Heart left ventricle (tissue), 16 donors: ENCODE measurements around the gene PCDH8. TPM values are rescaled to one million over a fixed set of nuclear protein-coding genes. Genes with fewer than 3 reads are reported as not detected.

Source experiments
- ATAC-seq, 4 donors: fragments of 200-7000 bp; cut with Tn5 transposase; one replicate each; pipeline ENCODE4 v1.9.1; 2020 to 2022; ENCODE audit warnings: moderate library complexity in 4 of 4, mild to moderate bottlenecking in 3 of 4, moderate number of reproducible peaks in 1 of 4
- DNase-seq, 5 donors: peaks; one replicate each; pipeline ENCODE4 v3.0.0-alpha.2; 2020
- H3K27ac ChIP-seq, 12 donors: fragments of 200-600 bp; sonication (generic) in 4 of 12; one replicate each; pipeline versions ENCODE4 v1.5.0 to v1.8.0; 2016 to 2022; ENCODE audit warnings: mild to moderate bottlenecking in 2 of 12
- H3K27me3 ChIP-seq, 9 donors: fragments of 200-600 bp; sonication (generic) in 2 of 9; one replicate each; pipeline versions ENCODE4 v1.5.1 to v1.8.0; 2016 to 2022; ENCODE audit warnings: mild to moderate bottlenecking in 3 of 9
- H3K36me3 ChIP-seq, 9 donors: fragments of 200-600 bp; sonication (generic) in 2 of 9; one replicate each; pipeline versions ENCODE4 v1.5.0 to v1.8.0; 2018 to 2022; ENCODE audit warnings: mild to moderate bottlenecking in 2 of 9
- H3K4me1 ChIP-seq, 12 donors: fragments of 200-600 bp; sonication (generic) in 4 of 12; one replicate each; pipeline versions ENCODE4 v1.5.0 to v1.8.0; 2016 to 2022; ENCODE audit warnings: mild to moderate bottlenecking in 3 of 12
- H3K4me3 ChIP-seq, 12 donors: fragments of 200-600 bp; sonication (generic) in 4 of 12; one replicate each; pipeline versions ENCODE4 v1.5.0 to v1.8.0; 2017 to 2022; ENCODE audit warnings: mild to moderate bottlenecking in 9 of 12, moderate library complexity in 4 of 12
- H3K9me3 ChIP-seq, 12 donors: fragments of 200-600 bp; sonication (generic) in 4 of 12; one replicate each; pipeline versions ENCODE4 v1.5.0 to v1.8.0; 2016 to 2022; ENCODE audit warnings: mild to moderate bottlenecking in 1 of 12
- POLR2A ChIP-seq, 2 donors: fragments of 450-650 bp; IDR thresholded peaks; one replicate each; pipeline ENCODE4 v1.6.1; 2017; ENCODE audit warnings: antibody characterized with exemption in 2 of 2, mild to moderate bottlenecking in 2 of 2, moderate library complexity in 2 of 2
- WGBS, 4 donors: extraction: QIAGEN DNeasy Blood & Tissue Kit in 2 of 4; methylation state at CpG; one replicate each; pipeline versions ENCODE4 v1.1.5 to v1.1.7; 2013 to 2018; 5-methylcytosine and 5-hydroxymethylcytosine counted together
- intact Hi-C, 10 donors: fragments of 100-400 bp; cut with DNase I; formaldehyde crosslinking; loops; one replicate each; pipeline versions ENCODE4 v1.11.1 to v1.14.2; 2022
- polyA plus RNA-seq, 2 donors: library from polyadenylated mRNA; stranded (reverse); fragments of 200-250 nt; gene quantifications; one replicate each; pipeline ENCODE4 v1.2.3, GENCODE V29; 2013
- total RNA-seq, 9 donors: library from RNA; depleted of rRNA in 2 of 9; stranded (reverse); fragments of >200 nt in 2 of 9; fragmentation: NEBNext Ultra II Directional in 3 of 9; extraction: Animal tissue kit (Norgen Biotek cat#: 25700) in 3 of 9; gene quantifications; one replicate each; pipeline versions ENCODE4 v1.1.0 to v1.2.4, GENCODE V29; 2016 to 2023
- TF ChIP-seq, protein P1 (sequence below), 12 donors: fragments of 200-600 bp; sonication (generic) in 4 of 12; IDR thresholded peaks; one replicate each; pipeline versions ENCODE4 v1.5.0 to v1.8.0; 2018 to 2022; ENCODE audit warnings: antibody characterized with exemption in 12 of 12, mild to moderate bottlenecking in 5 of 12
- donor health status: ischemic (EF 13 %, LVEDD 7.1; RV severe dilation, severe dysfunction).
- donor health status: healthy with polysubstance abuse.
- donor health status: DM: no; HTN: yes; CAD: no.
- donor health status: DM: no; HTN: no; CAD: no.
- donor health status: ischemic (EF 25% LVEDD 6.9; RV normal size, moderate dysfunction).
- donor health status: ischemic (EF 25% LVEDD 5.7; RV mildly dilated, moderate dysfunction).
- donor health status: healthy.
- donor health status: DM: yes; HTN: yes; CAD: no.
- donor health status: ischemic (EF 35%, LVEDD 5.7; RV mildly dilated, moderate dysfunction).
- donor health status: nonischemic (EF 11% LVEDD 7.7; RV severe dilation, severe dysfunction).
- donor health status: DM: yes; HTN: yes; CAD: no.
- donor health status: PGD.
- donor health status: ischemic (EF 29% LVEDD 5.4; RV normal size, mild dysfunction).
- donor health status: nonischemic (EF 23%, LVEDD 6.1; RV moderate dilation, normal function).

PCDH8 gene
- total and polyA plus RNA-seq, 11 donors: not detected

DNA sequence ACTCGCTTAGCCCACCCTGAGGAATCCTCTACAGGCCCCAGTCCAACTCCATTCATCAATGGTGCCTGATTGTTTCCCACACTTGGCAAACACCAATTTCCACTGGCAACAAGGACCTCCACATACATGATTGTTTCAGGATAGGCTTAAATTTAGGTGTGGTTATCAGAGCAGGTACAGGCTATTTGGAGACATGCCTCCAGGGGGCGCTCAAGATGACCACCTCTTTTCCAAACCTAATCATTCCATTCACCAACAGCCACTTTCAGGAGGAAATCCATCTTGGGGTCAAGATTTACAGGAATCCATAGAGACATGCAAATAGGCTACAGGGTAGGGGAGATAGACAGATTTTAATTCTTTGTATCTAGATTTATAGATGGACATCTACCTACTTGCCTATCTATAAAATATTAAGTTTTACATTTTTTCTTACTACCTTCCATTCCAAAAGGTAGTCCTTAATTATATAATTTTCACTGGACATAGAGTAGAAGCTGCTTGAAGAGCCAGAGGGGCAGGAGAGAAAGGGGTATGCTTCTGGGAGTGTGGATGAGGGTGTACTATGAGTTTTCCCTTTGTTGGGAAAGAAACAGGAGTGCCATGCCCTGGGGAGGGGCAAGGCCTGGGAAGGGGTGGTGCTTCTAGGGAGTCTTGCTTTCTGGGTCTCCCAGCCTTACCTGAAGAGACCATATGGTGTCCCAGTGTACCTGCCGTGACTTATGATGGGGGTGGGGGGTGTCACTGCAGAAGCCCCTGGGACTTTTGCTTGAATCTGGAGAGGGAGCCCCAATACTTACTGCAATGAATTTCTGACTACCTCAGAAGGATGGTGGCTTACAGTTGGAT is 14.1 kb upstream of the PCDH8 start:
- intact Hi-C loops: no loop called here
- ATAC-seq (no peak), DNase-seq (no peak)
- Histone ChIP-seq H3K27me3 (peaks cover 0 to 4% (median 0%) of the 10 kb centered on the region in 9 donors), H3K9me3 (peaks cover 0 to 5% (median 0%) of the 10 kb centered on the region in 12 donors), H3K36me3 (no peaks in the 10 kb centered on the region), H3K4me1 (no peaks in the 10 kb centered on the region), H3K4me3 (no peak overlapping the region), H3K27ac (no peak overlapping the region)
- TF ChIP-seq, protein P1, sequence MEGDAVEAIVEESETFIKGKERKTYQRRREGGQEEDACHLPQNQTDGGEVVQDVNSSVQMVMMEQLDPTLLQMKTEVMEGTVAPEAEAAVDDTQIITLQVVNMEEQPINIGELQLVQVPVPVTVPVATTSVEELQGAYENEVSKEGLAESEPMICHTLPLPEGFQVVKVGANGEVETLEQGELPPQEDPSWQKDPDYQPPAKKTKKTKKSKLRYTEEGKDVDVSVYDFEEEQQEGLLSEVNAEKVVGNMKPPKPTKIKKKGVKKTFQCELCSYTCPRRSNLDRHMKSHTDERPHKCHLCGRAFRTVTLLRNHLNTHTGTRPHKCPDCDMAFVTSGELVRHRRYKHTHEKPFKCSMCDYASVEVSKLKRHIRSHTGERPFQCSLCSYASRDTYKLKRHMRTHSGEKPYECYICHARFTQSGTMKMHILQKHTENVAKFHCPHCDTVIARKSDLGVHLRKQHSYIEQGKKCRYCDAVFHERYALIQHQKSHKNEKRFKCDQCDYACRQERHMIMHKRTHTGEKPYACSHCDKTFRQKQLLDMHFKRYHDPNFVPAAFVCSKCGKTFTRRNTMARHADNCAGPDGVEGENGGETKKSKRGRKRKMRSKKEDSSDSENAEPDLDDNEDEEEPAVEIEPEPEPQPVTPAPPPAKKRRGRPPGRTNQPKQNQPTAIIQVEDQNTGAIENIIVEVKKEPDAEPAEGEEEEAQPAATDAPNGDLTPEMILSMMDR (IDR thresholded peaks at IDR 0.05): peak in 10 of 12 donors; percentile 13 to 50 (median 44)
- no peak for TF ChIP-seq POLR2A (IDR thresholded peaks at IDR 0.05)
- WGBS, 4 donors: 44 to 58% (median 51%) methylated on average over 3 of the region's 3 CpGs

DNA sequence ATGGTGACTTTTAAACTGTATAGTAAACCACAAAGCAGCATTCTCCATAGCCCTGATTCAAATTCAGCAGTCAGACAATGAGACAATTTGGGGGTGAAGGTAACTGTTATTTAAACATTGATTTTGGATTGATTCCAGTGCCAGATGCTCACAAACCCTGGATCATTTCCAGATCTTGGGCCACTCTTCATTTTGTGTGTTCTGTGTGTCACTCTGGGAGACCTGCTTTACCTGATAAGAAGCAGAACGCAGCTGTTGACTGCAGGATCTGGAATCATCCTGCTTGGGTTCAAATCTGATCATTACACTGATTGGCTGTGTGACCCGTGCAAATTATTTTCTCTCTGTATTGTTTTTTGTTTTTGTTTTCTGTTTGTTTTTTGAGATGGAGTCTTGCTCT is 4.0 kb upstream of the PCDH8 start:
- DNase-seq (no peak), ATAC-seq (no peak)
- Histone ChIP-seq H3K4me3 (no peak overlapping the region), H3K4me1 (peaks cover 0 to 27% (median 12%) of the 10 kb centered on the region in 12 donors), H3K27ac (no peak overlapping the region), H3K36me3 (no peaks in the 10 kb centered on the region), H3K27me3 (peaks cover 16 to 66% (median 34%) of the 10 kb centered on the region in 9 donors), H3K9me3 (no peaks in the 10 kb centered on the region)
- TF ChIP-seq, protein P1 (IDR thresholded peaks at IDR 0.05): no peak
- TF ChIP-seq POLR2A (IDR thresholded peaks at IDR 0.05): no peak
- intact Hi-C loops: loop anchor here in 1 of 10 donors (5.0 kb wide), 1 partner anchor 200 kb away; the partner anchor contains the start of gene SUGT1
- 44 to 56% (median 45%) methylated on average over 2 of the region's 2 CpGs for WGBS, 4 donors

DNA sequence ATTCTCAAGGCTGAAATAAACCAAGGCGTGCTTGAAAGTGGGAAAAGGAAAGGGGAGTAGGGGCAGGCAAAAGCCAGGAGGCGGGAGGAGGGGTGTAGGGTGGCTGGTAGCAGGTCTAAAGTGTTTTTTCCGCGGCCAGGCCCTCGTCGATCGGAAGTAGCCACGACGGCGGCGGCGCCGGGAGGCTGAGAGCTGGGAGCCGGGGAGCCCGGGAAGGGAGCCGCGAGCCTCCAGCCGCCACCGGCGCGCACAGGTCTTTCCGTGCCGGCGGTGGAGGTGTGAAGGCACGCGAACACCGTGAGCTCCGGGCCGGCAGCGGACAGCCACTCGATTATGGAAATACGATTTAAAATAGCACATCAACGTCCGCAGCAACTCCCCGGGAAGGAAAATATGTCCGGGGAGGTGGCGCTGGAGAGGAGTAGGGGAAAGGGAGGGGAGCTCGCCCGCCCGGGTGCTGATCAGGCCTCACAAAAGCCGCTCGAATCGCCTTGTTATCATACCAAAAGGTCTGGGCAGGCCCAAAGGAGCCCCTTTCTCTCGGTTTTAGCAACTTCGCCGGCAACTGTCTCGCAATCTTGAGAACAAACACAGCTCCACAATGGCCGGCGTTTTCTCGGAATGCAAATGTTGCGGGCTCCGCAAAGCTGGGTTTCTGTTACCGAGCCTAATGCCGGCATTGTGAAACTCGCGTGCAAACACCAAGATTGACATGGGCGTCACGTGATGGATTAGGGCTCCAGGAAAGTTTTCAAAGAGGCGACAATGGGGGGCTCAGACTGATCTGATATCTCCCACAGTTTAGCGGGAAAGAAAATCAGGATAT is 2.9 kb upstream of the PCDH8 start:
- TF ChIP-seq, protein P1 (IDR thresholded peaks at IDR 0.05): no peak
- TF ChIP-seq POLR2A (IDR thresholded peaks at IDR 0.05): no peak
- 0 to 2% (median 1%) methylated on average over 56 to 60 of the region's 60 CpGs for WGBS, 4 donors
- H3K36me3 ChIP-seq: no peaks in the 10 kb centered on the region
- no peaks in the 10 kb centered on the region for H3K9me3 ChIP-seq
- peak overlapping the region in 8 of 12 donors; percentile 16 to 69 (median 52) for H3K27ac ChIP-seq
- ATAC-seq (peak; percentile 47 to 73 (median 70)), DNase-seq (peak; percentile 29 to 55 (median 37))
- peaks cover 27 to 77% (median 45%) of the 10 kb centered on the region in 9 donors for H3K27me3 ChIP-seq
- intact Hi-C loops: loop anchor here in 1 of 10 donors (5.0 kb wide), 1 partner anchor 199 kb away; the partner anchor contains the start of gene SUGT1
- H3K4me3 ChIP-seq: peak overlapping the region; percentile 35 to 81 (median 66)
- H3K4me1 ChIP-seq: peaks cover 0 to 38% (median 19%) of the 10 kb centered on the region in 12 donors
